GM21717 (cell line): Measurements from ENCODE around the gene KCND1.
"Not testable (repeated sequence)": the region's sequence is repeated elsewhere in the genome, so short reads cannot be mapped to it uniquely, and the experiment has no call there.

Experiments used
- ATAC-seq: cut with Tn5 transposase; IDR thresholded peaks from one replicate; pipeline ENCODE4 v1.9.1; 2021; ENCODE audit warnings: mild to moderate bottlenecking, moderate library complexity; ENCODE audit not compliant: unreplicated experiment

Gene KCND1

DNA sequence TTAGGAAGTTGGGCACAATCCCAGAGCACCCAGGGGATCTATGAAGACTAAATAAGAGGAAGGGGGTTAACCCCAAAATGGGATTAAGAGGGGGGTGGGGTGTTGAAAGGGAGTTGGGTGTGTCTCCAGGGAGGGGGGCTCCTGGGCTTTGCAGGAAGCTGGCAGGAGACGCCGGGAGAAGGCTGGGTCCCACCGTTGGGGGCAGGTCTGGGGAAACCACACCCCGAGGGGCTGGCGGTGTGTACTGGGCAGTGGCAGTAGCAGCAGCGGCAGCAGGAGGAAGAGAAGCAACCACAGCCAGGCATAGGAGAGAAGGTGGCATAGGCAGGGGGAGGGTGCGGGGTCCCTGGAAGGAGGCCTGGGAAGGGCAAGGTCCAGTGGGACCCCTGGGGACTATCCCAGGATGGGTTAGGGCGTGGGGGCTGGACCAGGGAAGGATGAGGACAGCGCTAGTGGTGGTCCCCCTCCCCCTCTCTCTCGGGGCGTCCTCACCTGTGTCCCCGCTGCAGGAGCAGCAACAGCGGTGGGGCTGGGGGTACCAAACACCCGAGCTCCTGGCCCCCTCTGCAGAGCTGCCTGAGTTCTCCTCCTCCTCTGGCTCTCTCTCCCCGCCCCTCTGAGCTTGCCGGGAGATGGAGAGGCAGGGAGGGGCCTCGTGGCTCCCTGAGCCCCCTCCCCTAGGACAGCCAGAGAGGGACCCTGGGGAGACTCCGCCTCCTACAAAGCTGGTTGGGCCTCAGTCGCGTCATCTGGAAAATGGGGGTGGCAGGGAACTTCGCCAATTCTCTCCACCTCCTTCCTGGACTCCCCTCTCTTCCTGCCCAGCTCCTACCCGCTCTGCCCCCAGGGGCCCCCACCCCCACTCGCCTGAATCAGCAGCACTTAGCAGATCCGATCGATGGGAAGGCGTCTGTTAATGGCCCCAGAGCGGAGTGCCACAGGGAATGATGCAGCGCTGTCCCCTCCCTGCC lies at the start of gene KCND1:
KCND1 (minus strand) TSS at position 596 of the 971 bp plus-strand sequence. CDS start 1,573 bp downstream, outside the sequence.
- no peak for ATAC-seq

DNA sequence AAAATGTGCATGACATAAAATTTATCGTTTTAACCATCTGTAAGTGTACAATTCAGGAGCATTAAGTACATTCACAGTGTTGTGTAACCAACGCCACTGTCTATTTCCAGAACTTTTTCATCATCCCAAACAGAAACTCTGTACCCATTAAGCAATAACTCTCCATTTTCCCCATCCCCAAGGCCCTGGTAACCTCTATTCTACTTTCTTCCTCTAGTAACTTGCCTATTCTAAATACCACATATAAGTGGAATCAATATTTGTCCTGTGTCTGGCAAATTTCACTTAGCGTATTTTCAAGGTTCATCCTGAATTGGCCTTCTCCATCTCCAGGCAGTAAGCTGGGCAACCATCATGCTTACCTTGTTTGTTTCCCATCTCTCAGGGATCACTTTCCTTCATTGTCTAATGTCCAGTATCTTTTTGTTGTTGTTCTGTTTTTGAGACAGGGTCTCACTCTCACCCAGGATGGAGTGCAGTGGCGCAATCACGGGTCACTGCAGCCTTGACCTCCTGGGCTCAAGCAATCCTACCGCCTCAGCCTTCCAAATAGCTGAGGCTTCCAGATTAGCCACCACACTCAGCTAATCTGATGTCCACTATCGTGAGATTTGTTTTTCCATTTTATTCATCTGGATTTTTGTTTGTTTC lies 48.1 kb upstream of the KCND1 start:
- ATAC-seq, result no peak

- ATAC-seq, result no peak
Measured at GRCh38 chrX:49019050-49019449, 47.4 kb upstream of the KCND1 start.

GRCh38 chrX:49003696-49004095 lies 32.1 kb upstream of the KCND1 start:
- ATAC-seq, result no peak

GRCh38 chrX:49002091-49002935 lies 30.7 kb upstream of the KCND1 start, which contains the start of gene GRIPAP1:
TSS of gene GRIPAP1 (minus strand) at chrX:49002264. CDS start at chrX:49002229, 35 bp downstream.
- peak; percentile 55 for ATAC-seq

GRCh38 chrX:49001521-49002090 lies 30.0 kb upstream of the KCND1 start:
- ATAC-seq, result peak; percentile 32

DNA sequence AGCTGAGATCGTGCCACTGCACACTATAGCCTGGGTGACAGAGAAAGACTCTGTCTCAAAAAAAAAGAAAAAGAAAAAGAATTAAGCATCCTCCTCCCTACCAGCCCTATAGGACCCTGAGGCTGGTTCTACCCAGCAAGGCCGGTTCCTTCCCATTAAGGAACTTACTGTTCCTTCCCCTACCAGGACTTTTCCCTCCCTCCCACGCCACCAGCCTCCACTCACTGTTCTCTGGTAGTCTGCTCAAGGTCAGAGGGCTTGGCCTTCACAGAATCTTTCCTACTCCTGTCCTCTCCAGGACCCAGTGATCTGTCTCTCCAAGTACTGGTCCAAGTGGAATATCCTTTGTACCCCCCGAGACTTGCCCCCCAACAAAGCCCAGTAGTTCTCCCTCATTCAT lies 29.0 kb upstream of the KCND1 start:
- no peak for ATAC-seq

DNA sequence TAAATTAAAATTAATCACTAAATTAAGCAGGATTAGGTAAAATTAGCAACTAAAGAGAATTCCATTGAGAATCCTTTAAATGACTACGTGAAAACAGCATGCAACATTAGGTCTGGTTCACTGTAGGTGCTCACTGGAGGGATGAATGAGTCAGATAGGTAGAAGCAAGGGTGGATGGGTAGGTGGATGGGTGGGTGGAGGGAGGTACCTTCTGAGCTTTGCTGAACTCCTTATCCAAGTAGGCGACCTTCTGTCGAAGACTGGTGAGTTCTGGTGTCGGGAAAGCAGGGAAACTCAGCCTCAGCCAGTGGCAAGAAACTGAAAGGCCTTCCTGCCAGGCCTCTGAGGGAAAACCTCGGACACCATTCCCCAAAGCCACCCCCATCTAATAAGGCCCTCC lies 27.4 kb upstream of the KCND1 start:
- ATAC-seq, result no peak

- no peak for ATAC-seq
Measured at GRCh38 chrX:48998391-48998790, 26.7 kb upstream of the KCND1 start.

- no peak for ATAC-seq
Measured at GRCh38 chrX:48997865-48998264, 26.2 kb upstream of the KCND1 start.

DNA sequence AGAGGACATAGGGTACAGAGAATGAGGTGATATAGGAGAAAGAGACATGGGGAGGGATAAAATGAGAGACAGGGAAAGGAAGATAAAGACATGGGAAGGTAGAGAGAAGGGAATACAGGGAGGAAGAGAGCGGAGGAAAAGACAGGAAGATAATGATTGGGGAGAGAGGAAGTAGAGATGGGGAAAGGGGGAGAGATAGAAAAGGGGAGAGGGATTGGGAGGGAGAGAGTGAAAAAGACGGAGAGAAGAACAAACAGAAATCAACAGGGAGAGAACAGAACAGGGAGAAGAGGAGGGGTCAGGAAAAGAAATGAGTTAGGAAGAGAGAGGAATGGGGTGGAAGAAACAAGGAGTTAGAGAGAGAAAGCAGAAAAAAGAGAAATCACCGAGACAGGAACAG lies 25.8 kb upstream of the KCND1 start:
- no peak for ATAC-seq

GRCh38 chrX:48996969-48997368 lies 25.3 kb upstream of the KCND1 start:
- no peak for ATAC-seq

DNA sequence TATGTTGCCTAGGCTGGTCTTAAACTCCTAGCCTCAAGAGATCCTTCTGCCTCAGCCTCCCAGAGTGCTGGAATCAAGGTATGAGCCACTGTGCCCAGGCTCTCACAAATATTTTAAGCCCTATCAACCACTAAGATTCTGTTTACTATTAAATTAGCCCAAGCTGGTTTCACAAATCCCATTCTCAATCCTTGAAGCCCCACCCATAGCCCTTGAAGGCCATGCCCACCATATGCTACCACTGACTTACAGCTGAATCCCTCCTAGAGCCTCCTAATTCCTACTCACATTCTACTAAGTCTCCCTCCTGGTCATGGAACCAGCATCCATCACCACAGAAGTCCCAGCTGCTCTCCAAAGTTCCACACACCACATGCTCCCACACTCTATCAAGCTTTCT lies 20.7 kb upstream of the KCND1 start:
- no peak for ATAC-seq

GRCh38 chrX:48989483-48989882 lies 17.8 kb upstream of the KCND1 start:
- ATAC-seq, result no peak

DNA sequence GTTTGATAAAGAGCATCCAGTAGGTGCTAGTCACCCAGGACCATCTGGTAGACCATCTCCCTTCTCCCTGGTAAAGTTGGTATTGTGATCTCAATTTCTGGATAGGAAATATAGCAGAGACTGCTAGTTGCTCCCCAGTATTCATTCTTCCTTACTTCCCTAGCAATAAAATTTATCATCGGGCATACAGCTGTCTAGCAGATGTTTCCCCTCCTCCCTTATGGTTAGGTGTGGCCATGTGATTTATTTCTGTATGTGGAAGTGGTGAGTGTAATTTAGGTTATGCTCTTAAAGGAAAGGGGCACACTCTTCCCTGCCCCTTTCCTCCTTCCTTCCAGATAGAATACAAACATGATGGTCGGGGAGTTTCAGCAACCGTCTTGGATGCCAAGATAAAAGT lies 12.3 kb upstream of the KCND1 start:
- ATAC-seq, result no peak

DNA sequence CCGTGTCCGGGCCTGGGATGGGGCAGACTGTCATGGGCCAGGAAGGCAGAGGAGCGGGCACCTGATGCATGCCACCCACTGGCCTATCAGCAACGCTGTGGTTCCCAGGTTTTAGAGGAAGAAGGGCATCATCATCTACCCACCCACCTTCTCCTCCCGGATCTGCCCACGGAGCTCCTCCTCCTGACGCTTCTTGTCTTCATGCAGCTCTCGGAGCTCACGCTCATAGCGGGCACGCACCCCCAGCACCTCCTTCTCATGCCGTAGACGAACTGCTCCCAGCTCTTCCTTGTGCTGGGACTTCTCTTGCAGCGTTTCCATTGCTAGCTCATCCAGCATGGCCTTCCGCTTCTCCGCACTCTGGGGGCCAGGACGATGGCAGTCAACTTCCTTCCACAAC lies 11.4 kb upstream of the KCND1 start:
- ATAC-seq, result no peak

GRCh38 chrX:48981178-48981577 lies 9.5 kb upstream of the KCND1 start:
- no peak for ATAC-seq

- not testable (repeated sequence) for ATAC-seq
Measured at GRCh38 chrX:48980341-48980740, 8.7 kb upstream of the KCND1 start.

GRCh38 chrX:48978226-48978625 lies 6.6 kb upstream of the KCND1 start:
- no peak for ATAC-seq

DNA sequence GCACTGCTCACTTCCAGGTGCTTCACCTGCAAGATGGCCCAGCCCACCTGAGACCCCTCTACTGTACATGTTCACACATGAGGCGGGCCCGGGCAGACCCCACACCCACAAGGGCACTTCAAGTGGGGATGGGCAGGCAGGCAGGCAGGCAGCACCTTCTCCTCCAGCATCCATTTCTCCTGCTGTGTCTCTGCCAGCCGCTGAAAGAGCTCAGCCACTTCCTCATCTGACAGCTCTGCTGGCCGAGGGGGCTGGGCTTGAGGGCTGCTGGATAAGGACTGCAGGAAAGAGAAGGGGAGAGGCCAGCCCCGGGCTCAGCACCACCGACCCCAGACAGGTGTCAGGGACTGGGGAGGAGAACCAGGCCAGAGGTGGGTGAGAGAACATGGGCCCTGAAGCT lies 4.4 kb upstream of the KCND1 start:
- ATAC-seq, result no peak

- no peak for ATAC-seq
Measured at GRCh38 chrX:48975541-48975940, 3.9 kb upstream of the KCND1 start.
